Measurements from ENCODE around the gene FAM200B.

FAM200B gene

GRCh38 chr4:15736514-15737050, 55.0 kb downstream of the FAM200B start:
- no peak for DNase-seq (ENCODE audit: low read depth in 3 of 3)

- DNase-seq (ENCODE audit: low read depth in 3 of 3) = no peak
Measured at GRCh38 chr4:15737255-15737654, 55.6 kb downstream of the FAM200B start.

GRCh38 chr4:15738877-15739276, 57.2 kb downstream of the FAM200B start:
- no peak for DNase-seq (ENCODE audit: low read depth in 3 of 3)

Measured in stimulated activated CD4-positive, alpha-beta T cell treated with anti-CD3 and anti-CD28 coated beads, TNF-alpha, amount 100 ng/mL, for 4 hours (primary cell).